ENCODE measurements around the gene ZSCAN10. TPM values are rescaled to one million over a fixed set of nuclear protein-coding genes. Genes with fewer than 3 reads are reported as not detected.

The ZSCAN10 gene
- total and polyA plus RNA-seq, 2 experiments from 2014 or later, result 217 to 519 TPM

GRCh38 chr16:3143189-3143588, 44.1 kb upstream of the ZSCAN10 start:
- ATAC-seq, result no peak
- H3F3A ChIP-seq (replicated peaks; ENCODE audit: low read depth), result 0 out of 2 replicates have a peak, but pooled peaks cover 5% of the 10 kb centered on the region
- H3K36me3 ChIP-seq (ENCODE audit: insufficient read depth), result no peaks in the 10 kb centered on the region; the same call in 1 of the 2 replicates
- H3K4me1 ChIP-seq (ENCODE audit: insufficient read depth), result no peaks in the 10 kb centered on the region
- no peak overlapping the region for H3K4me2 ChIP-seq
- DNase-seq (ENCODE audit: low spot score), result no peak
- no peak overlapping the region for H2AFZ ChIP-seq
- Mint-ChIP-seq H3K36me3 (ENCODE audit: low read depth) (peaks cover 6% of the 10 kb centered on the region), H3K9me3 (peaks cover 3% of the 10 kb centered on the region; the same call in 2 of the 3 replicates), H3K27me3 (ENCODE audit: insufficient read depth, low read depth, poor library complexity) (peaks cover 19% of the 10 kb centered on the region), H3K4me1 (peaks cover 5% of the 10 kb centered on the region; the same call in 1 of the 3 replicates), H3K4me3 (no peak overlapping the region), H3K27ac (no peak overlapping the region)
- no peaks in the 10 kb centered on the region for H4K20me1 ChIP-seq (replicated peaks; ENCODE audit: insufficient read depth)
- no peaks in the 10 kb centered on the region for H3K9me2 ChIP-seq (ENCODE audit: insufficient read depth)
- no peak overlapping the region for H3K27ac ChIP-seq (ENCODE audit: low read depth)
- no peaks in the 10 kb centered on the region for H3K79me2 ChIP-seq (replicated peaks; ENCODE audit: insufficient read depth)
- no peak overlapping the region for H3K4me3 ChIP-seq
- peaks cover 7% of the 10 kb centered on the region for H3K27me3 ChIP-seq (ENCODE audit: insufficient read depth)
- TF ChIP-seq ZNF331 (CRISPR knock-in tag; IDR thresholded peaks at IDR 0.05; ENCODE audit: low read depth) (no peak), ZNF462 (CRISPR knock-in tag; IDR thresholded peaks at IDR 0.05) (no peak), POLR2AphosphoS5 (IDR thresholded peaks at IDR 0.05; ENCODE audit: low read depth) (no peak), EZH2 (IDR thresholded peaks at IDR 0.05; ENCODE audit: low read depth, unreplicated experiment) (no peak), REST (IDR thresholded peaks at IDR 0.05; ENCODE audit: unreplicated experiment) (no peak), JUNB (IDR thresholded peaks at IDR 0.05; ENCODE audit: unreplicated experiment) (no peak), STAT1 (IDR thresholded peaks at IDR 0.05; ENCODE audit: unreplicated experiment) (no peak), EZH2phosphoT487 (IDR thresholded peaks at IDR 0.05; ENCODE audit: unreplicated experiment) (no peak), CREB1 (CRISPR knock-in tag; IDR thresholded peaks at IDR 0.05; ENCODE audit: low read depth) (no peak), CTCF (conservative IDR thresholded peaks at IDR 0.05; ENCODE audit: low read depth in 2 of 2) (no peak), ETS1 (IDR thresholded peaks at IDR 0.05) (no peak), NANOG (IDR thresholded peaks at IDR 0.05; ENCODE audit: borderline replicate concordance) (no peak), ZNF114 (CRISPR knock-in tag; IDR thresholded peaks at IDR 0.05) (no peak)

All from GM23338 (cell line).